Natural killer cell treated with Interleukin-12 subunit alpha and Interleukin-12 subunit beta and Interleukin-15 and Interleukin-18, amount 100 ng/mL, for 72 hours (primary cell): ENCODE results near the gene RPL29. TPM values are rescaled to one million over a fixed set of nuclear protein-coding genes. Genes with fewer than 3 reads are reported as not detected.
"Not testable (repeated sequence)": the region's sequence is repeated elsewhere in the genome, so short reads cannot be mapped to it uniquely, and the experiment has no call there.

ENCODE experiments used
- ATAC-seq, 2 donors: fragments of 150-1000 bp; cut with Tn5 transposase in 1 of 2; sonication (Bioruptor Pico), chemical (Tn5 transposase) in 1 of 2; 2 replicates each; pipeline ENCODE4 v1.10.0; 2021
- DNase-seq: peaks from one replicate; pipeline ENCODE4 v3.0.0; 2022; ENCODE audit warnings: low spot score
- H3K27ac Mint-ChIP-seq, 2 donors: 1 replicate in 1 of 2; 2 replicates in 1 of 2; pipeline ENCODE4 v1.8.0; 2022; ENCODE audit warnings: mixed read lengths in 2 of 2, mild to moderate bottlenecking in 1 of 2, moderate library complexity in 1 of 2
- H3K27me3 Mint-ChIP-seq, 2 donors: 1 replicate in 1 of 2; 2 replicates in 1 of 2; pipeline ENCODE4 v1.8.0; 2022; ENCODE audit warnings: mixed read lengths in 2 of 2
- H3K36me3 Mint-ChIP-seq: one replicate; pipeline ENCODE4 v1.8.0; 2022; ENCODE audit warnings: mixed read lengths
- H3K4me1 Mint-ChIP-seq, 2 donors: 1 replicate in 1 of 2; 2 replicates in 1 of 2; pipeline ENCODE4 v1.8.0; 2022; ENCODE audit warnings: low read depth in 2 of 2, mixed read lengths in 2 of 2, mild to moderate bottlenecking in 1 of 2
- H3K4me3 Mint-ChIP-seq: one replicate; pipeline ENCODE4 v1.8.0; 2022; ENCODE audit warnings: mixed read lengths
- H3K9me3 Mint-ChIP-seq: 2 replicates; pipeline ENCODE4 v1.8.0; 2022; ENCODE audit warnings: mixed read lengths
- total RNA-seq, 2 donors: library from RNA; stranded (reverse); gene quantifications; one replicate each; pipeline ENCODE4 v1.2.3, GENCODE V29; 2022

RPL29 gene
- total RNA-seq, 2 donors from 2014 or later, result 598 to 910 TPM

- DNase-seq (no peak), ATAC-seq (no peak)
- Mint-ChIP-seq H3K9me3 (no peaks in the 10 kb centered on the region), H3K4me3 (no peak overlapping the region), H3K27ac (no peak overlapping the region), H3K36me3 (no peaks in the 10 kb centered on the region), H3K27me3 (no peaks in the 10 kb centered on the region), H3K4me1 (no peaks in the 10 kb centered on the region)
Measured at GRCh38 chr3:52006820-52007133, 11.1 kb upstream of the RPL29 start.

DNA sequence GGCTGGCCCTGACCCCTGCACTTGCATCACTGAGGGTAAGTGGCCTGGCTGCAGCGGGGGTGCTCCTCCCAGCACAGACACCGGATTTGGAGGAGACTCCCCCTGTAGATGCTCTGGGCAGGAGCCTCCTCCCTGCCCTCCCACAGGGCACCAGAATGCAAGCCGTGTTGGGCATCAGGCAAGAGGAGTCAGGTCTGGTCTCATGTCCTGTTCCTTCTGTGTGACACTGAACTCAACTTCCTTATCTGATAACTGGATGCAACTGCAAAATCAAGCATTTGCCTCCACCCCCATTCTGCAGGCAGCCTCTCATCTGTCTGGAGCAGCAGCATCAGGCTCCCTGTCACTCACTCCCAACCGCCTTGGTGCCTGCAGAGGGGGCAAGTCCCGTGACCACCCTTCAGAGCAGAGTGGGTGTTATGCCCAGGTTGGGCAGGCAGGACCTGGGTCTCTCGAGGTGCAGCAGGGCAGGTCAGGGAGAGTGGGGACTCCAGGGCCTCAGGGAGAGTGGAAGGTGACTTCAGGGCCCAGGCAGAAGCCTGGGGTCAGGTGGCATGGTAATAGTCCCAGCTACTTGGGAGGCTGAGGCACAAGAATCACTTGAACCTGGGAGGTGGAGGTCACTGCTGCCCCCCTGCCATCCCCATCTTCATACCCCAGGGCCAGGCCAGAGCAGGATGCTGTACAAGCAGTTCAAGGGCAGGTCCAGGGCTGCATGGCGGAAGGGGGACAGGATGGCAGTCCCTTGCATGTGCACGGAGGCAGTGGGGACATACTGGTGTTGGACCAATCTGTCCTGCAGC is 10.5 kb upstream of the RPL29 start:
- ATAC-seq (no peak), DNase-seq (no peak)
- no peaks in the 10 kb centered on the region for H3K36me3 Mint-ChIP-seq
- no peaks in the 10 kb centered on the region for H3K4me1 Mint-ChIP-seq
- H3K4me3 Mint-ChIP-seq, result no peak overlapping the region
- no peaks in the 10 kb centered on the region for H3K27me3 Mint-ChIP-seq
- H3K9me3 Mint-ChIP-seq, result no peaks in the 10 kb centered on the region
- no peak overlapping the region for H3K27ac Mint-ChIP-seq

DNA sequence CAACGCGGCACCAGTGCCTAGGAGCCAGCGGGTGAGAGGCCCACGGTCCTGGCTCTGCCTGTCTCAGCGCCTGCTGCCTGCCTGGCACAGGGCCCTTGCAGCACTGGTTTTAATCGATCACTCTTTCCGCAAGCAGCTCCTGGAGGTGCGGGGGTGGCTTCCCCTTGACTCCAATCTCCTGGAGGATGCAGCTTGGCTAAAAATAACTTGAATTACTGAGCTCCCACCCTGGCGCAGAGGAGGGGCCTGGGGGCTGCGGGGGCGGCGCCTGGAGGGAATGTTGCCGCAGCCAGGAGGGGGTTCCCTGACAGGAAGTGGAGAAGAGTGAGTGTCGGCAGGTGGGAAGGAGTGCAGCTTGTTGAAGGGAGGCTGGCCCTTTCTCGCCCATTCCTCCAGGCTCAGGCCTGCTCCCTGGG is 9.9 kb upstream of the RPL29 start:
- no peaks in the 10 kb centered on the region for H3K27me3 Mint-ChIP-seq
- no peak overlapping the region for H3K27ac Mint-ChIP-seq
- no peak for ATAC-seq
- H3K36me3 Mint-ChIP-seq, result no peaks in the 10 kb centered on the region
- no peak for DNase-seq
- H3K9me3 Mint-ChIP-seq, result no peaks in the 10 kb centered on the region
- no peaks in the 10 kb centered on the region for H3K4me1 Mint-ChIP-seq
- H3K4me3 Mint-ChIP-seq, result no peak overlapping the region

- no peak overlapping the region for H3K4me3 Mint-ChIP-seq
- no peaks in the 10 kb centered on the region for H3K4me1 Mint-ChIP-seq
- ATAC-seq, result no peak
Measured at GRCh38 chr3:52004906-52005395, 9.3 kb upstream of the RPL29 start.

GRCh38 chr3:52004163-52004787 is 8.6 kb upstream of the RPL29 start:
- Mint-ChIP-seq H3K27ac (no peak overlapping the region), H3K9me3 (no peaks in the 10 kb centered on the region), H3K4me3 (no peak overlapping the region), H3K27me3 (no peaks in the 10 kb centered on the region), H3K36me3 (no peaks in the 10 kb centered on the region), H3K4me1 (no peaks in the 10 kb centered on the region)
- ATAC-seq (no peak), DNase-seq (no peak)

More at GRCh38 chr3:52004906-52005395, 9.3 kb upstream of the RPL29 start:
- Mint-ChIP-seq H3K36me3 (no peaks in the 10 kb centered on the region), H3K9me3 (no peaks in the 10 kb centered on the region), H3K27me3 (no peaks in the 10 kb centered on the region), H3K27ac (no peak overlapping the region)
- no peak for DNase-seq

GRCh38 chr3:52002748-52003147 is 7.1 kb upstream of the RPL29 start:
- H3K4me3 Mint-ChIP-seq, result no peak overlapping the region
- H3K27me3 Mint-ChIP-seq, result peaks cover 0 to 4% of the 10 kb centered on the region in 2 donors
- DNase-seq (no peak), ATAC-seq (no peak)
- no peaks in the 10 kb centered on the region for H3K4me1 Mint-ChIP-seq
- H3K36me3 Mint-ChIP-seq, result no peaks in the 10 kb centered on the region
- no peak overlapping the region for H3K27ac Mint-ChIP-seq
- H3K9me3 Mint-ChIP-seq, result no peaks in the 10 kb centered on the region

- ATAC-seq, result peak; percentile 92
- DNase-seq, result peak; percentile 78
- Mint-ChIP-seq H3K27ac (no peak overlapping the region), H3K9me3 (no peaks in the 10 kb centered on the region), H3K4me1 (peaks cover 6 to 7% of the 10 kb centered on the region in 2 donors), H3K36me3 (no peaks in the 10 kb centered on the region), H3K4me3 (no peak overlapping the region), H3K27me3 (peaks cover 0 to 5% of the 10 kb centered on the region in 2 donors)
Measured at GRCh38 chr3:52001443-52001974, 5.8 kb upstream of the RPL29 start.

- no peak overlapping the region for H3K27ac Mint-ChIP-seq
- H3K4me3 Mint-ChIP-seq, result no peak overlapping the region
- peaks cover 13 to 16% of the 10 kb centered on the region in 2 donors for H3K4me1 Mint-ChIP-seq
- ATAC-seq (no peak), DNase-seq (no peak)
- peaks cover 8% of the 10 kb centered on the region for H3K36me3 Mint-ChIP-seq
- H3K27me3 Mint-ChIP-seq, result peaks cover 0 to 5% of the 10 kb centered on the region in 2 donors
- H3K9me3 Mint-ChIP-seq, result no peaks in the 10 kb centered on the region
Measured at GRCh38 chr3:51999846-52000245, 4.2 kb upstream of the RPL29 start.

GRCh38 chr3:51998774-51999173 is 3.1 kb upstream of the RPL29 start:
- peaks cover 18% of the 10 kb centered on the region for H3K36me3 Mint-ChIP-seq
- peaks cover 0 to 5% of the 10 kb centered on the region in 2 donors for H3K27me3 Mint-ChIP-seq
- H3K4me3 Mint-ChIP-seq, result no peak overlapping the region
- no peak overlapping the region for H3K27ac Mint-ChIP-seq
- H3K4me1 Mint-ChIP-seq, result peaks cover 23 to 24% of the 10 kb centered on the region in 2 donors
- DNase-seq (no peak), ATAC-seq (no peak)
- H3K9me3 Mint-ChIP-seq, result no peaks in the 10 kb centered on the region

DNA sequence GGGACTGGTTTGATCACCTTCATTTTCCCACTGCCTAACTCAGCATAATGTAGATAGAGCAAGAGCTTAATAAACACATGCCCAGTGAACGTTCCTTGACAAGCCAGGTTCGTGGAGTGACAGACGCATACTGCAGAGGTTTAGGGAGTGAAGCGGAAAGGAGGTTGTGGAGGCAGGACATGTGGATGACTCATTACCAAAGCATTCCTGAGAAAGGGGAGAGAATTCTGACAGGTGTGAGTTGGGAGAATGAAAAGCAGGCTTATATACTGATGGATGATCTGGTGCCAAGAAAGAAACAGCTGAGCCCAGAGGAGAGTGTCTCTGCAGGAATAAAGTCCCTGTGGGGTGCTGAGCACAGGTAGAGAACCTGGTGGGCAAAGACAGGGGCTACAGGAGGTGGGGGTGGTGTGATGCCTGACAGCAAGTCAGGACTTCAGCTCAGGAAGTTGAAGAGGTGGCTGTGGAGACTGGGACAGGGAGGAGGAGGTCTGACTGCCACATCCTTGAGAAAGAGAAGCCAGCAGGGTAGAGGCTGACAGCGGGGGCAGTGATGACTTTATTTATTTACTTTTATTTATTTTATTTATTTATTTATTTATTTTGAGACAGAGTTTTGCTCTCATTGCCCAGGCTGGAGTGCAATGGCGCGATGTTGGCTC is 2.4 kb upstream of the RPL29 start:
- Mint-ChIP-seq H3K4me3 (no peak overlapping the region), H3K27ac (peak overlapping the region in 1 of 2 donors; percentile 100), H3K9me3 (no peaks in the 10 kb centered on the region), H3K4me1 (peaks cover 23 to 24% of the 10 kb centered on the region in 2 donors), H3K36me3 (peaks cover 18% of the 10 kb centered on the region), H3K27me3 (peaks cover 0 to 5% of the 10 kb centered on the region in 2 donors)
- DNase-seq (no peak), ATAC-seq (no peak)

GRCh38 chr3:51997172-51997571 is 1.5 kb upstream of the RPL29 start:
- Mint-ChIP-seq H3K27ac (peak overlapping the region; percentile 9 to 100), H3K36me3 (peaks cover 18% of the 10 kb centered on the region), H3K4me3 (peak overlapping the region; percentile 36), H3K9me3 (no peaks in the 10 kb centered on the region), H3K27me3 (peaks cover 0 to 5% of the 10 kb centered on the region in 2 donors), H3K4me1 (peaks cover 24 to 29% of the 10 kb centered on the region in 2 donors)
- ATAC-seq (no peak), DNase-seq (no peak)

DNA sequence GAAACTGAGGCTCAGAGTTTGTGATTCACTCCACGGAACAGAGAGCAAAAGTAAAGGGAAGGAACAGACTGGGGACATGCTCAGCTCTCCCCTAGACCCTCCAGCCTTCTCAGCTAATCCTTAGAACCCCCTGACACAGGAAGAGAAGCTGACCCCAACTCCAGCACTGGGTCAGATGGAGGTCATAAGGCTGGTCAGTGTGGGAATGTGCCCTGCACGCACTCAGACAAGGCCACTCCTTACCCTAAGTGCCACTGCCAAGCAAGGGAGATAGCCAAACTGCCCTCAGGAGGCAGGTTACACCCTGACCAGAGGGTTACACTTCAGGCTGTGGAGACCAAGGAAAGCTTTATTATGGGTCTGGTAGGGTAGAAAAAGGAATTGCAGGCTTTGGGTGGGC is 1.2 kb downstream of the RPL29 start:
- peaks cover 18% of the 10 kb centered on the region for H3K36me3 Mint-ChIP-seq
- H3K4me3 Mint-ChIP-seq, result peak overlapping the region; percentile 99
- peaks cover 24 to 30% of the 10 kb centered on the region in 2 donors for H3K4me1 Mint-ChIP-seq
- DNase-seq (no peak), ATAC-seq (no peak)
- H3K9me3 Mint-ChIP-seq, result no peaks in the 10 kb centered on the region
- H3K27me3 Mint-ChIP-seq, result peaks cover 0 to 5% of the 10 kb centered on the region in 2 donors
- peak overlapping the region; percentile 100 for H3K27ac Mint-ChIP-seq

DNA sequence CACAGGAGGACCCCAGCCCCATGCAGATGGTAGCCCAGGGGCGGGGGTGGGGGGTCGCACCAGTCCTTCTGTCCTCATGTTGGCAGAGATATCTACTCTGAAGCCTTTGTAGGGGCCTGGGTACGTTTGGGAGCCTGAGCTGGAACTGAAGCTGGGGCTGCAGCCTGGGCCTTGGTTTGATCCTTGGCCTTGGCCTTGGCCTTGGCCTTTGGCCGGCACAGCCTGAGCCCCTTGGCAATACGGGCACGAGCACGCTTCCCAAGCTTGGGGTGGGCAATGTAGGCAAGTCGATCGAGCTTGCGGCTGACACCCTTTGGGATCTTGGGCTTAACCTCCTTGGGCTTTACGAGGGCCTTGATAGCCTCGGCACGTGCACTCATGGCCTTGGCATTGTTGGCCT is 2.0 kb downstream of the RPL29 start:
- ATAC-seq, H3K9me3 Mint-ChIP-seq, DNase-seq, H3K27me3 Mint-ChIP-seq: not testable (repeated sequence)
- Mint-ChIP-seq H3K36me3 (peaks cover 18% of the 10 kb centered on the region), H3K4me3 (peak overlapping the region; percentile 99), H3K4me1 (peaks cover 30 to 36% of the 10 kb centered on the region in 2 donors), H3K27ac (peak overlapping the region; percentile 100)
